Neutrophil (primary cell): ENCODE data around the gene KCNAB2.

Experiments
- H3K27ac ChIP-seq: fragments of 200-600 bp; sonication (generic); 2 replicates; pipeline ENCODE4 v1.5.1; 2016; ENCODE audit warnings: mild to moderate bottlenecking, moderate library complexity
- H3K27me3 ChIP-seq: fragments of 200-600 bp; sonication (generic); 2 replicates; pipeline ENCODE4 v1.6.0; 2016; ENCODE audit warnings: mild to moderate bottlenecking
- H3K36me3 ChIP-seq: fragments of 200-600 bp; sonication (generic); 2 replicates; pipeline ENCODE4 v1.5.1; 2017
- H3K4me1 ChIP-seq, 2 experiments: fragments of 200-600 bp in 1 of 2; sonication (generic) in 1 of 2; 1 replicate in 1 of 2; 2 replicates in 1 of 2; pipeline versions ENCODE4 v1.5.1 to v1.6.1; 2013 to 2016; ENCODE audit warnings: low read depth in 1 of 2, low read length in 1 of 2, mild to moderate bottlenecking in 1 of 2, moderate library complexity in 1 of 2; ENCODE audit not compliant: control insufficient read depth in 1 of 2, insufficient read depth in 1 of 2
- H3K4me3 ChIP-seq, 2 experiments: fragments of 200-600 bp in 1 of 2; sonication (generic) in 1 of 2; 1 replicate in 1 of 2; 2 replicates in 1 of 2; pipeline ENCODE4 v1.5.1; 2013 to 2016; ENCODE audit warnings: low read depth in 1 of 2, low read length in 1 of 2, mild to moderate bottlenecking in 1 of 2, moderate library complexity in 1 of 2
- H3K9me3 ChIP-seq: fragments of 200-600 bp; sonication (generic); 2 replicates; pipeline ENCODE4 v1.5.1; 2016
- TF ChIP-seq, protein P1 (sequence below): fragments of 200-600 bp; sonication (generic); IDR thresholded peaks from 2 replicates; pipeline ENCODE4 v1.5.1; 2016; ENCODE audit warnings: antibody characterized with exemption

Gene KCNAB2

DNA sequence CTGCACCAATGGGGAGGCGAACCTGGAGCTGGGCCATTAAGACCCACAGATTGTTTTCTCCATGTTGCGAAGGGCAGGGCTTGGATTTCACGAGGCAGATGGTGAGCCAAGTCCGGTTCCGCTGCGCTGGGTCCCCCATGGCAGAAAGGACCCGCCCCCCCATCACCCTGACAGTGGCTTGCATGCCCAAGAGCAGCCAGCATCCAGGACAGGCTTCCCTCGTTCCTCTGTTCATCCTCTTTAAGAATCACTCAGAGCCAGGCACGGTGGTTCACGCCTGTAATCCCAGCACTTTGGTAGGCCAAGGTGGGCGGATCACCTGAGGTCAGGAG is 37.6 kb upstream of the KCNAB2 start:
- TF ChIP-seq, protein P1, sequence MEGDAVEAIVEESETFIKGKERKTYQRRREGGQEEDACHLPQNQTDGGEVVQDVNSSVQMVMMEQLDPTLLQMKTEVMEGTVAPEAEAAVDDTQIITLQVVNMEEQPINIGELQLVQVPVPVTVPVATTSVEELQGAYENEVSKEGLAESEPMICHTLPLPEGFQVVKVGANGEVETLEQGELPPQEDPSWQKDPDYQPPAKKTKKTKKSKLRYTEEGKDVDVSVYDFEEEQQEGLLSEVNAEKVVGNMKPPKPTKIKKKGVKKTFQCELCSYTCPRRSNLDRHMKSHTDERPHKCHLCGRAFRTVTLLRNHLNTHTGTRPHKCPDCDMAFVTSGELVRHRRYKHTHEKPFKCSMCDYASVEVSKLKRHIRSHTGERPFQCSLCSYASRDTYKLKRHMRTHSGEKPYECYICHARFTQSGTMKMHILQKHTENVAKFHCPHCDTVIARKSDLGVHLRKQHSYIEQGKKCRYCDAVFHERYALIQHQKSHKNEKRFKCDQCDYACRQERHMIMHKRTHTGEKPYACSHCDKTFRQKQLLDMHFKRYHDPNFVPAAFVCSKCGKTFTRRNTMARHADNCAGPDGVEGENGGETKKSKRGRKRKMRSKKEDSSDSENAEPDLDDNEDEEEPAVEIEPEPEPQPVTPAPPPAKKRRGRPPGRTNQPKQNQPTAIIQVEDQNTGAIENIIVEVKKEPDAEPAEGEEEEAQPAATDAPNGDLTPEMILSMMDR = no peak
- H3K4me3 ChIP-seq = no peak overlapping the region
- H3K27ac ChIP-seq = no peak overlapping the region
- H3K36me3 ChIP-seq = peaks cover 17% of the 10 kb centered on the region
- no peaks in the 10 kb centered on the region for H3K9me3 ChIP-seq
- H3K4me1 ChIP-seq = peaks cover 7 to 15% of the 10 kb centered on the region in 2 experiments
- no peaks in the 10 kb centered on the region for H3K27me3 ChIP-seq

DNA sequence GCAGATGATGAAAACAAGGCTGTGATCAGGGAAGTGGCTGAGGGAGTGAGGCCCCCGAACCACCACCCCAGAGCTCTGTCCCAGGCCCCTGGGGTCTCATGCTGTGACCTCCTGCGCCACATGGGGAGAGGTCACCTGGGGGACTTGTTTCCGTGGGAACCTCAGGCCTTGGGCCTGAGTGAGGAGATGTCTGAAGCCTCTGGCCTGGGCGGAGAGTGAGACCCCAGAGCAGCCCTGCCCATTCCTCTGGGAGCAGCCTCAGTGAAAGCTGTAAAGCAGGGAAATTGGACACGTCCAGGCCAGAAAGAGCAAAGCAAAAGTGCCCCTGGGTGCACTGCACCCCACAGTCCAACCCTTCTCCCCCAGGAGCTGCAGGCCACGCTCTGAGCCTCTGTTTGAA is 37.0 kb upstream of the KCNAB2 start:
- no peaks in the 10 kb centered on the region for H3K9me3 ChIP-seq
- H3K4me3 ChIP-seq = no peak overlapping the region
- TF ChIP-seq, protein P1 = no peak
- H3K4me1 ChIP-seq = peaks cover 7 to 15% of the 10 kb centered on the region in 2 experiments
- peaks cover 20% of the 10 kb centered on the region for H3K36me3 ChIP-seq
- no peaks in the 10 kb centered on the region for H3K27me3 ChIP-seq
- peak overlapping the region; percentile 34 for H3K27ac ChIP-seq

DNA sequence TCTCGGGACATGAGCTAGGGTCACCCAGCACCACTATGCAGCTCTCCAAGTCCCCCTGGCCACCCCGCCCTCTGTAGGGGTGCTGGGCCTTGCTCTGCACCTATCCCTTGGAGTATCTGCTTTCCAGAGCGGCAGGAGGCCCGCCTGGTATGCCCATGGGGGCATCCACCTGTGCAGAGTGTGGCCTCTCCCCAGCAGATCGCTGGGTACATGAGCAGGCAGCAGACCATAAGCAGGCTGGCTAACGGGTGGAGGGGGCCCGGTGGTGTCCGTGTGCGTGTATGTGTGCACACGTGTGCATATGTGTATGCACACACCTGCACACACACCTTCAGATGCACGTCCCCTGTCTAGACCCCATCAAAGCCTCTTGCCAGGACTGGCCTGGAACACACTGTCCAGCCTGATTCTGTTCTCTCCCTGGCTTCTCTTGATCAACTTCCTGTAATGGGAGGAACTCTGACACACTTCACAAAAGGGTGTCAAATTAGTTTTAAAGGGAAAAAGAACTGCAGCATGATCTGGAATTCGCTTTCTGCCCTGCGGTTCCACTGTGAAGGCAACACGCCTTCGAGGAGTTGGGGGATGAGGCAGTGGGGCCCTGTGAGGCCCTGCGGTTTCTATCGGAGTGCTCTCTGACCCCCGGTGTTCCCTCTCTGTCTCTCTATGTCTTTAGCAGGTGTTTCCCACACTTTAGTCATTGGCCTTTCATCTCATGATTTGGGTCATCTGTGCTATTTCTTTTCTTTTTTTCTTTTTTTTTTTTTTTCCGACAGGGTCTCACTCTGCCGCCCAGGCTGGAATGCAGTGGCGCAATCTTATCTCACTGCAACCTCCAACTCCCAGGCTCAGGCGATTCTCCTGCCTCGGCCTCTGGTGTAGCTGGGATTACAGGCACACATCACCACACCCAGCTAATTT is 36.3 kb upstream of the KCNAB2 start:
- Histone ChIP-seq H3K4me3 (no peak overlapping the region), H3K36me3 (peaks cover 20% of the 10 kb centered on the region), H3K9me3 (no peaks in the 10 kb centered on the region), H3K27me3 (no peaks in the 10 kb centered on the region), H3K4me1 (peaks cover 7 to 14% of the 10 kb centered on the region in 2 experiments), H3K27ac (peak overlapping the region; percentile 34)
- TF ChIP-seq, protein P1 = no peak

DNA sequence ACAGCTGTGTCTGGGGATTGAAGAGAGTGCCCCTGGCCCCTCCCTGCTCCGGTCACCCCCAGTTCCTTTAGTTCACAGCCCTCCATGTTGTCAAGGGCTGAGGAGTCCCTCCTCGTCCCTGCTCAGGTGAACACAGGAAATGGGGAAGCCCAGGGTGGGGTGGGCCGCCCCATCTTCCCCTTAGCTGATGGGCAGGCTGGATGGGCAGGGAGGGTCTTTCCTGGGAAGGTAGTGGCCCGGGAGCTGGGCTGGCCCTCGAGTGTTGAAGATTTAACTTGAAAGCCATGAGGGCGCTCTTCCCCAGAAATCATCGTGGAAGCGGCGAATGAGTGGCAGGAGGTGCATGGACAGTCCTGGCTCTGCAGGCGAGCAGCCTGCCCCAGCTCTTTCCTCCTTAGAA is 35.1 kb upstream of the KCNAB2 start:
- TF ChIP-seq, protein P1 = no peak
- Histone ChIP-seq H3K36me3 (peaks cover 23% of the 10 kb centered on the region), H3K4me1 (peaks cover 7 to 12% of the 10 kb centered on the region in 2 experiments), H3K27ac (no peak overlapping the region), H3K9me3 (no peaks in the 10 kb centered on the region), H3K4me3 (no peak overlapping the region), H3K27me3 (no peaks in the 10 kb centered on the region)

DNA sequence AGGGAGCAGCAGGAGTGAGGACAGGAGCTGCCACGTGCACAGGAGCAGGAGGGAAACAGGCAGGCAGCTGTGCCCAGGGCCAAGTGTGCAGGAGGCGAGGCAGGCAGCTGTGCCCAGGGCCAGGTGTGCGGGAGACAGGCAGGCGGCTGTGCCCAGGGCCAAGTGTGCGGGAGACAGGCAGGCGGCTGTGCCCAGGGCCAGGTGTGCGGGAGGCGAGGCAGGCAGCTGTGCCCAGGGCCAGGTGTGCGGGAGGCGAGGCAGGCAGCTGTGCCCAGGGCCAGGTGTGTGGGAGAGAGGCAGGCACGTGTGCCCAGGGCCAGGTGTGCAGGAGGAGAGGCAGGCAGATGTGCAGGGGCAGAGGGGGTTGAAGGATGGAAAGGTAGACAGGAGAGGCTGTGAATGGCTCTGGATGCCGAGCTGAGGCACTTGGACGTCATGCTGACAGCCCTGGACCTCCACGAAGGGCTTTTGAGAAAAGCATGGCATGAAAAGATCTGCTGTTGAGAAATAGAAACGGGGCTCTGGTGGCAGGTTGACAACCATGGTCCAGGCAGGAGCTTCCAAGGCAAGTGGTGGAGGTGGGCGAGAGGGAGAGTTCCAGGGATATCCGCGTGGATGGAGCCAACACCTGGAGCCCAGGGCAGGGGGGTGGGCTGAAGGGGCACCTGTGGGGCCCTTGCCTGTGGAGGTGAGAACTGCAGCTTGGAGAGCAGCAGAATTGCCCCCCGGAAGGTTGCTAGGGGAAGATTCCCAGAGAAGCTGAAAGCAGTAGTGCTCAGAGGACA is 34.3 kb upstream of the KCNAB2 start:
- H3K27ac ChIP-seq = no peak overlapping the region
- peaks cover 7 to 12% of the 10 kb centered on the region in 2 experiments for H3K4me1 ChIP-seq
- no peaks in the 10 kb centered on the region for H3K27me3 ChIP-seq
- no peak overlapping the region for H3K4me3 ChIP-seq
- TF ChIP-seq, protein P1 = no peak
- no peaks in the 10 kb centered on the region for H3K9me3 ChIP-seq
- peaks cover 27% of the 10 kb centered on the region for H3K36me3 ChIP-seq
